ENCODE results near the gene BCAR1.

DNA sequence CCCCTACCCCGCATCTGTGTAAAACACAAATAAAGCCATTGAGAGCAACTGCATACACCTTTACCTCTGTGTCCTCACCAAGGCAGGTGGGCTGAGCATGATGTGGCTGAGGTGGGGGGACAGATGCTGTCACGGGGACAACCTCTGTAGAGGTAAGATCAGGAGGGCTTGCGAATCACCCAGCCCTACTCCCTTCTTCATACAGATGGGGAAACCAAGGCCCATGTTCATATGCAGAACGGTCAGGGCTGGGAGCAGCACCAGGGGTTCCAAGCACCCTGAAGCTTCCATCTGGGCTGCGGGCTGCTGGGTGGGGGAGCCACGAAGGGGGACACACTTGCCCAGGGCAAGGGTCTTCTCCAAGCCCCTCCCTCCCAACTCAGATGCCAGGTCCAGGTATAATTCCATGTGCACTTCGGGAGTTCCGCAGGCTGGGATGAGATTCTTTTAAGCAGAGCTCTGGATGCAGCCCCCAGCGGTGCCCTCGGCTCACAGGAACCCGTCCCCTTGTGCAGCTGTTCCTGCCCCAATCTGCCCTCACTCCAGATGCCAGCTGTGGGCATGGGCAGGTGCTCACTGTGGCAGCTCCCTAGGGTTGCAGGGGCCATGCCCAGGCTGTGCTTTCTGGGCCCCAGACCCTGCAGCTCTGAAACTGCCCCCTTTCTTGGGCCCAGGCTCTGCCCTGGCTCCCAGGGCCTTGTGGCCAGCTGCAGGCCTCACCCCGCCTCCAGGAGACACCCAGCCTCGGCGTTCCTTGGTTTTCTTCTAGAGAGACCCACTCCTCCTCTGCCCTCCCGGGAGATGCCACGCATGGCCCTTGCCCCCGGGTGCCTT, 23.1 kb downstream of the BCAR1 start:
- TF ChIP-seq, protein P1, sequence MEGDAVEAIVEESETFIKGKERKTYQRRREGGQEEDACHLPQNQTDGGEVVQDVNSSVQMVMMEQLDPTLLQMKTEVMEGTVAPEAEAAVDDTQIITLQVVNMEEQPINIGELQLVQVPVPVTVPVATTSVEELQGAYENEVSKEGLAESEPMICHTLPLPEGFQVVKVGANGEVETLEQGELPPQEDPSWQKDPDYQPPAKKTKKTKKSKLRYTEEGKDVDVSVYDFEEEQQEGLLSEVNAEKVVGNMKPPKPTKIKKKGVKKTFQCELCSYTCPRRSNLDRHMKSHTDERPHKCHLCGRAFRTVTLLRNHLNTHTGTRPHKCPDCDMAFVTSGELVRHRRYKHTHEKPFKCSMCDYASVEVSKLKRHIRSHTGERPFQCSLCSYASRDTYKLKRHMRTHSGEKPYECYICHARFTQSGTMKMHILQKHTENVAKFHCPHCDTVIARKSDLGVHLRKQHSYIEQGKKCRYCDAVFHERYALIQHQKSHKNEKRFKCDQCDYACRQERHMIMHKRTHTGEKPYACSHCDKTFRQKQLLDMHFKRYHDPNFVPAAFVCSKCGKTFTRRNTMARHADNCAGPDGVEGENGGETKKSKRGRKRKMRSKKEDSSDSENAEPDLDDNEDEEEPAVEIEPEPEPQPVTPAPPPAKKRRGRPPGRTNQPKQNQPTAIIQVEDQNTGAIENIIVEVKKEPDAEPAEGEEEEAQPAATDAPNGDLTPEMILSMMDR (optimal IDR thresholded peaks at IDR 0.05 in 1 of 3, IDR thresholded peaks at IDR 0.05 in 1 of 3, conservative IDR thresholded peaks at IDR 0.05 in 1 of 3; ENCODE audit: extremely low read depth in 1 of 3, insufficient read depth in 2 of 3, low read length in 3 of 3), result no peak
- no peak for TF ChIP-seq EZH2 (IDR thresholded peaks at IDR 0.05; ENCODE audit: low read length)

All from keratinocyte (primary cell).